SK-N-MC (cell line): ENCODE results near the gene TFDP2.

Experiments
- DNase-seq: peaks from one replicate; pipeline ENCODE4 v3.0.0-alpha.2; 2011; ENCODE audit warnings: low read depth, low spot score
- H3K27ac ChIP-seq: fragments of 200-600 bp; sonication (generic); 2 replicates; pipeline ENCODE4 v1.5.1; 2016; ENCODE audit warnings: mixed run types
- H3K36me3 ChIP-seq: fragments of 200-600 bp; sonication (generic); 2 replicates; pipeline ENCODE4 v1.6.1; 2017; ENCODE audit warnings: antibody characterized with exemption, low read length, mixed read lengths; ENCODE audit not compliant: insufficient read depth
- H3K4me3 ChIP-seq: fragments of 200-600 bp; sonication (generic); 2 replicates; pipeline ENCODE4 v1.5.1; 2016
- H3K9ac ChIP-seq: fragments of 200-600 bp; sonication (generic); 2 replicates; pipeline ENCODE4 v1.8.0; 2017; ENCODE audit warnings: mixed run types, mixed read lengths; ENCODE audit not compliant: insufficient read length
- H3K9me3 ChIP-seq: fragments of 200-600 bp; sonication (generic); 2 replicates; pipeline ENCODE4 v1.6.1; 2017; ENCODE audit warnings: low read depth, mild to moderate bottlenecking, antibody characterized with exemption, low read length, moderate library complexity, mixed read lengths
- EZH2 ChIP-seq: fragments of 200-600 bp; sonication (generic); IDR thresholded peaks from one replicate; pipeline ENCODE4 v1.6.1; 2017; ENCODE audit warnings: antibody characterized with exemption
- FOXP2 ChIP-seq: optimal IDR thresholded peaks from 2 replicates; pipeline ENCODE3; 2011; ENCODE audit warnings: mild to moderate bottlenecking, moderate library complexity; ENCODE audit not compliant: insufficient read depth; ENCODE audit errors: extremely low read length, control extremely low read depth
- POLR2AphosphoS5 ChIP-seq: IDR thresholded peaks from 2 replicates; pipeline ENCODE4 v1.6.1; 2012; ENCODE audit warnings: mild to moderate bottlenecking, low read depth, low read length, borderline replicate concordance

TFDP2 gene

GRCh38 chr3:141940194-141940776 lies 209.1 kb downstream of the TFDP2 start:
- TF ChIP-seq EZH2 (no peak), FOXP2 (no peak), POLR2AphosphoS5 (no peak)
- peak; percentile 66 for DNase-seq
- Histone ChIP-seq H3K9ac (peak overlapping the region; percentile 14), H3K9me3 (no peaks in the 10 kb centered on the region), H3K36me3 (no peaks in the 10 kb centered on the region), H3K27ac (peak overlapping the region; percentile 61; the same call in 1 of the 2 replicates), H3K4me3 (no peak overlapping the region)

GRCh38 chr3:141939759-141940158 lies 209.6 kb downstream of the TFDP2 start:
- Histone ChIP-seq H3K27ac (peak overlapping the region; percentile 61; the same call in 1 of the 2 replicates), H3K9ac (peak overlapping the region; percentile 14), H3K4me3 (no peak overlapping the region), H3K9me3 (no peaks in the 10 kb centered on the region), H3K36me3 (no peaks in the 10 kb centered on the region)
- no peak for TF ChIP-seq POLR2AphosphoS5
- no peak for TF ChIP-seq EZH2
- TF ChIP-seq FOXP2, result no peak
- no peak for DNase-seq

GRCh38 chr3:141938011-141938500 lies 211.3 kb downstream of the TFDP2 start:
- no peak for DNase-seq
- H3K9ac ChIP-seq, result no peak overlapping the region
- H3K9me3 ChIP-seq, result no peaks in the 10 kb centered on the region
- no peak overlapping the region for H3K4me3 ChIP-seq
- H3K27ac ChIP-seq, result no peak overlapping the region
- H3K36me3 ChIP-seq, result no peaks in the 10 kb centered on the region
- TF ChIP-seq POLR2AphosphoS5 (no peak), EZH2 (no peak), FOXP2 (no peak)

GRCh38 chr3:141934354-141934753 lies 215.0 kb downstream of the TFDP2 start:
- Histone ChIP-seq H3K36me3 (no peaks in the 10 kb centered on the region), H3K9me3 (no peaks in the 10 kb centered on the region), H3K27ac (no peak overlapping the region), H3K9ac (no peak overlapping the region), H3K4me3 (no peak overlapping the region)
- no peak for DNase-seq
- TF ChIP-seq EZH2 (no peak), FOXP2 (no peak), POLR2AphosphoS5 (no peak)

GRCh38 chr3:141933421-141934300 lies 215.7 kb downstream of the TFDP2 start:
- DNase-seq, result no peak
- H3K4me3 ChIP-seq, result no peak overlapping the region
- H3K9me3 ChIP-seq, result no peaks in the 10 kb centered on the region
- no peak overlapping the region for H3K27ac ChIP-seq
- no peak overlapping the region for H3K9ac ChIP-seq
- no peaks in the 10 kb centered on the region for H3K36me3 ChIP-seq
- TF ChIP-seq EZH2 (no peak), FOXP2 (no peak), POLR2AphosphoS5 (no peak)

- no peak overlapping the region for H3K4me3 ChIP-seq
Observed at GRCh38 chr3:141930801-141931200, 218.5 kb downstream of the TFDP2 start.

GRCh38 chr3:141929341-141929995 lies 219.9 kb downstream of the TFDP2 start:
- peaks cover 13% of the 10 kb centered on the region for H3K36me3 ChIP-seq
- TF ChIP-seq POLR2AphosphoS5 (no peak), FOXP2 (no peak), EZH2 (no peak)
- H3K4me3 ChIP-seq, result no peak overlapping the region
- no peak overlapping the region for H3K9ac ChIP-seq
- no peaks in the 10 kb centered on the region for H3K9me3 ChIP-seq
- no peak overlapping the region for H3K27ac ChIP-seq
- DNase-seq, result no peak

More at GRCh38 chr3:141930801-141931200, 218.5 kb downstream of the TFDP2 start:
- Histone ChIP-seq H3K9ac (no peak overlapping the region), H3K9me3 (no peaks in the 10 kb centered on the region), H3K27ac (no peak overlapping the region), H3K36me3 (peaks cover 10% of the 10 kb centered on the region)
- TF ChIP-seq POLR2AphosphoS5, result no peak
- no peak for DNase-seq

- DNase-seq, result no peak
- H3K4me3 ChIP-seq, result no peak overlapping the region
- H3K27ac ChIP-seq, result no peak overlapping the region
Observed at GRCh38 chr3:141928631-141929270, 220.6 kb downstream of the TFDP2 start.

More at GRCh38 chr3:141928631-141929270, 220.6 kb downstream of the TFDP2 start:
- TF ChIP-seq FOXP2 (no peak), EZH2 (no peak)
- H3K36me3 ChIP-seq, result peaks cover 18% of the 10 kb centered on the region
- H3K9ac ChIP-seq, result no peak overlapping the region
- no peaks in the 10 kb centered on the region for H3K9me3 ChIP-seq
